HUES48 (cell line): ENCODE results near the gene CLK2.
"Not testable (repeated sequence)": the region's sequence is repeated elsewhere in the genome, so short reads cannot be mapped to it uniquely, and the experiment has no call there.

Source experiments
- H3K27ac ChIP-seq: one replicate; pipeline ENCODE4 v1.7.0; 2013; ENCODE audit warnings: low read depth, low read length, inconsistent platforms
- H3K27me3 ChIP-seq: 2 replicates; pipeline ENCODE4 v1.6.1; 2013; ENCODE audit warnings: mild to moderate bottlenecking, low read length; ENCODE audit not compliant: control insufficient read depth, insufficient read depth
- H3K36me3 ChIP-seq: 2 replicates; pipeline ENCODE4 v1.6.1; 2013; ENCODE audit warnings: low read length; ENCODE audit not compliant: control insufficient read depth, insufficient read depth
- H3K4me1 ChIP-seq: 2 replicates; pipeline ENCODE4 v1.6.1; 2013; ENCODE audit warnings: mild to moderate bottlenecking, low read length; ENCODE audit not compliant: control insufficient read depth, insufficient read depth
- H3K4me3 ChIP-seq: 2 replicates; pipeline ENCODE4 v1.5.1; 2013; ENCODE audit warnings: mild to moderate bottlenecking, low read depth, low read length
- H3K9ac ChIP-seq: 2 replicates; pipeline ENCODE4 v1.6.1; 2013; ENCODE audit warnings: mild to moderate bottlenecking, low read depth, low read length, moderate library complexity
- H3K9me3 ChIP-seq: 2 replicates; pipeline ENCODE4 v1.6.1; 2013; ENCODE audit warnings: low read length; ENCODE audit not compliant: control insufficient read depth, insufficient read depth

CLK2 gene

GRCh38 chr1:155236451-155236850 is 36.9 kb downstream of the CLK2 start:
- Histone ChIP-seq H3K4me1 (no peaks in the 10 kb centered on the region), H3K4me3 (no peak overlapping the region), H3K9ac (no peak overlapping the region), H3K9me3 (no peaks in the 10 kb centered on the region), H3K27ac (no peak overlapping the region), H3K36me3 (no peaks in the 10 kb centered on the region; the same call in 1 of the 2 replicates), H3K27me3 (no peaks in the 10 kb centered on the region)

GRCh38 chr1:155235375-155235774 is 37.9 kb downstream of the CLK2 start:
- H3K9ac ChIP-seq, H3K36me3 ChIP-seq: not testable (repeated sequence)

DNA sequence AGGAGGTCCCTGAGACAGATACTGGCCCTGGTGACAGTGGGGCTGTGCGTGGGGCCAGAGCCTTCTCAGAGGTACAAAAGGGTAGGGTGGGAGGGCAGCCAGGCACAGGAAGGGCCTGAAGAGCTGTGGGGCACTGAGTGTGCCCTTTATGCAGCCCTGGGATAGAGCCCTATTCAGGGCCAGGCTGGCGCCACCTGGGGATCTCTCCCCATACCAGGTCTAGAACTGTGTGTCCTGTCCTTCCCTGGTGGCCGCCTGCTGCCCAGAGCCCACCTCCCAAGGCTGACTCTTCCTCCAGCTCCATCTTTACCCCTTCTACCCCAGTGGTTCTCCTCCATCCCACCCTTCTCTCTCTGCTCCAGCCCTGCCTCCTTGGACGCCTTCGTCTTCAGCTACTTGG is 39.8 kb downstream of the CLK2 start:
- H3K27ac ChIP-seq, H3K27me3 ChIP-seq, H3K36me3 ChIP-seq, H3K4me3 ChIP-seq, H3K9ac ChIP-seq, H3K4me1 ChIP-seq, H3K9me3 ChIP-seq: not testable (repeated sequence)

More at GRCh38 chr1:155235375-155235774, 37.9 kb downstream of the CLK2 start:
- H3K27ac ChIP-seq, H3K27me3 ChIP-seq, H3K9me3 ChIP-seq, H3K4me3 ChIP-seq, H3K4me1 ChIP-seq: not testable (repeated sequence)

DNA sequence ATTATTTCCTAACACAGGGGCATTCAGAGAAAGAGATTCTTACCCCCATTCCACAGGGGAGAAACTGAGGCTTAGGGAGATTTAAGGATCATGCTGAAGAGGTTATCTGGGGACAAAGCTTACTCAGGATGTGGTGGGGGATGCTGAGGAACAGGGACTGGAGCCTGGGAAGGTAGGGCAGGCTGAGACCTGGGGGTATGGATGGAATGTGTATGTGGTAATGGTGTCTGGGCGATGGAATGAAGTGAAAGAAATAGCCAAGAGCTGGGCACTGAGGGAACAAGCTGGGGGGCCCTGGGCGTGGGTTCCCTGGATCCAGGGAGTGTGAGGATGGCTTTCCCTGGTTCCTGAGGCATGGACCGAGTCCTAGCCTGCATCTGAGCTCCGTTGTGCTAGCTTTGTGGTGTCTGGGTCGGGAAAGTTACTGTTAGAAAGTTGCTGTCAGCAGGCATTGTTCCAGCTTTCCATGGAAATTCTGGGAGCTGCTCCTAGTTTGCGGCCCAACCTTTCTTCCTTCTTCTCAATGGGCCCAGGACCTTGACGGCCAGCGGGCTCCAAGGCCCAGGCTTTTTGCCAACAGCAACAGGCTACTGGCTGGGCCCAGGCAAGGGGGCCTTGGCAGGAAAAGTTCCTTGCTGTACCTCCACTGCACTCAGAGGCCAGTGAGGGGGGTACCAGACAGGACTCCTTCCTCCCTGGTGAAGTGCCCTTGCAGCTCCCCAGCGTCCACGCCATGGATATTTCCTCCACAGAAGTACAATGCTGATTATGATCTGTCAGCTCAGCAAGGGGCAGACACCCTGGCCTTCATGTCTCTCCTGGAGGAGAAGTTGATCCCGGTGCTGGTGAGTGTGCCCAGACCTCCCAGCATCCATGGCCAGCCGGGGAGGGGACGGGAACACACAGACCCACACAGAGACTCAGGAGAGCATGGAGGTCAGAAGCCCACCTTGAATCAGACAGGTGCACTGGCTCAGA is 41.0 kb downstream of the CLK2 start:
- H3K36me3 ChIP-seq, H3K4me1 ChIP-seq, H3K9ac ChIP-seq, H3K4me3 ChIP-seq, H3K27me3 ChIP-seq, H3K9me3 ChIP-seq, H3K27ac ChIP-seq: not testable (repeated sequence)

DNA sequence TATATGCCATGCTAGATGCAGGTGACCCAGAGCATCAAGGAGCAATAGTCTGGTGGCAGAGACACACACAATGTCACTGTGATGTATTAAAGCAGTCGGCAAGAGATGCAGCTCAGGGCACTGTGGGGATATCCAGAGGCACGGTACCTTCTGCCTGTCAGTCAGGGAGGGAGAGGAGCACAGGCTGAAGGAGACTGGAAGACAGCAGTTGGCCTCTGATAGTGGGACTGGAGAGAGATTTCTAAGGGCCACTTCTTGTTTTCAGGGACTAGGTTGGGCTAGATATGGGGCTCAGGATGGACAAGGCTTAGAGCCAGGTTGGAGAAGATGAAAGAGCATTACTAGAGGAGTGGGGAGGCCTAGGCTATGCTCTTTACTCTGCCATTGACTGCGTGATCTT is 42.0 kb downstream of the CLK2 start:
- not testable (repeated sequence) for H3K4me3 ChIP-seq, H3K27me3 ChIP-seq, H3K9ac ChIP-seq, H3K9me3 ChIP-seq, H3K4me1 ChIP-seq, H3K27ac ChIP-seq, H3K36me3 ChIP-seq

- Histone ChIP-seq H3K36me3 (peaks cover 4% of the 10 kb centered on the region; the same call in 1 of the 2 replicates), H3K27ac (peak overlapping the region; percentile 89)
Measured at GRCh38 chr1:155228096-155228427, 45.2 kb downstream of the CLK2 start.

GRCh38 chr1:155227261-155228095 is 45.8 kb downstream of the CLK2 start:
- peak overlapping the region; percentile 89 for H3K27ac ChIP-seq
- H3K4me3 ChIP-seq = peak overlapping the region; percentile 87
- peaks cover 4% of the 10 kb centered on the region; the same call in 1 of the 2 replicates for H3K36me3 ChIP-seq
- no peaks in the 10 kb centered on the region for H3K9me3 ChIP-seq
- H3K9ac ChIP-seq = peak overlapping the region; percentile 81
- H3K4me1 ChIP-seq = peaks cover 8% of the 10 kb centered on the region
- H3K27me3 ChIP-seq = peaks cover 7% of the 10 kb centered on the region

More at GRCh38 chr1:155228096-155228427, 45.2 kb downstream of the CLK2 start:
- peaks cover 8% of the 10 kb centered on the region for H3K4me1 ChIP-seq
- peak overlapping the region; percentile 48; the same call in 1 of the 2 replicates for H3K9ac ChIP-seq
- H3K4me3 ChIP-seq = peak overlapping the region; percentile 49
- peaks cover 7% of the 10 kb centered on the region for H3K27me3 ChIP-seq
- no peaks in the 10 kb centered on the region for H3K9me3 ChIP-seq

DNA sequence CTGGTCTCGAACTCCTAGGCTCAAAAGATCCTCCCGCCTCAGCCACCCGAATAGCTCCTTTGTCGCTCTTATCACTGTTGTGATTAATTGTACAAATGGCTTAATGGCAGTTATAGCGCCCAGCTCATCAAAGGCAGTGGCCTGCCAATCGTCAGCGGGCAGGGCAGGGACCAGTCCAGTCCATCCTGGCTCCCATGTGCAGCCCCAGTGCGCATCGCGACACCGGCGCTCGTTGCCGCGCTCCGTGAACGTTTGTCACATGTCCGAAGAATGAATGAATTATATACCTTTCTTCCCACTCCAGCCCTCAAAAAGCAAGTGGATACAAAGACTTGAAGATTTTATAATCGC is 46.4 kb downstream of the CLK2 start:
- H3K9me3 ChIP-seq = no peaks in the 10 kb centered on the region
- H3K4me1 ChIP-seq = peaks cover 8% of the 10 kb centered on the region
- H3K27ac ChIP-seq = peak overlapping the region; percentile 89
- H3K36me3 ChIP-seq = peaks cover 4% of the 10 kb centered on the region; the same call in 1 of the 2 replicates
- peak overlapping the region; percentile 81 for H3K9ac ChIP-seq
- peak overlapping the region; percentile 87 for H3K4me3 ChIP-seq
- H3K27me3 ChIP-seq = peaks cover 7% of the 10 kb centered on the region

DNA sequence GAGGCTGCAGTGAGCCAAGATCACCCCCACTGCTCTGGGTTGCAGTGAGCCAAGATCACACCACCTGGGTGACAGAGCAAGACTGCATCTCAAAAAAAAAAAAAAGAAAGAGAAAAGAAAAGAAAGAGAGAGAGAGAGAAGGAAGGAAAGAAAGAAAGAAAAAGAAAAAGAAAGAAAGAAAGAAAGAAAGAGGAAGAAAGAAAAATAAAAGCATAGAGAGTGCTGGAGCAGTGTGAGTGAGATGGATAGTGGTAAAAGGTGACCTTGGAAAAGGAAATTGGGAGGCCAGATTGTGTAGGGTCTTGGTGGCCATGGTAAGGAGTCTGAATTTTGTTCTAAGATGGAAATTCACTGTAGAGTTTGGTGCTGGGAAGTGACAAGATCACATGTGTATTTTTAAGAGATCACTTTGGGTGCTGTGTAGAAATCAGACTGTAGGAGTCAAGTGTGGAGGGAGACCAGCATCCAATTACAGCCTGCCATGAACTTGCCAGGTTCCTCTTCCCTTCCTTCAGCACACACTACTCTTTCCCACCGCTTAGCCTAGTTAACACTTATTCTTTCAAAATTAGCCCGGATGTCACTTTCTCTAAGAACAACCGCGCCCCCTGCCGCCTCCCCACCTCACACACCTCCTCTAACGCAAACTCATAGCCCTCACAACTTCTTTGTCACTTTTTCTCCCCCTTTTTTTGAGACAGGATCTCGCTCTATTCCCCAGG is 47.0 kb downstream of the CLK2 start:
- Histone ChIP-seq H3K36me3 (peaks cover 4% of the 10 kb centered on the region; the same call in 1 of the 2 replicates), H3K27me3 (peaks cover 7% of the 10 kb centered on the region), H3K4me3 (peak overlapping the region; percentile 87), H3K27ac (peak overlapping the region; percentile 89), H3K9ac (peak overlapping the region; percentile 81), H3K4me1 (peaks cover 8% of the 10 kb centered on the region), H3K9me3 (no peaks in the 10 kb centered on the region)

GRCh38 chr1:155225404-155225759 is 47.9 kb downstream of the CLK2 start:
- H3K4me1 ChIP-seq, H3K9ac ChIP-seq, H3K36me3 ChIP-seq, H3K9me3 ChIP-seq, H3K4me3 ChIP-seq, H3K27ac ChIP-seq, H3K27me3 ChIP-seq: not testable (repeated sequence)
